Right lobe of liver (tissue), 6 donors: ENCODE results near the gene TMEM222. TPM values are rescaled to one million over a fixed set of nuclear protein-coding genes. Genes with fewer than 3 reads are reported as not detected.

Experiments used
- ATAC-seq, 4 donors: fragments of 200-7000 bp; cut with Tn5 transposase; one replicate each; pipeline ENCODE4 v1.9.1; 2020; ENCODE audit warnings: mild to moderate bottlenecking in 4 of 4, moderate library complexity in 4 of 4
- DNase-seq, 3 donors: peaks; one replicate each; pipeline ENCODE4 v3.0.0-alpha.2; 2020
- H3K27ac ChIP-seq, 3 donors: fragments of 200-600 bp; one replicate each; pipeline ENCODE4 v1.8.0; 2022
- H3K27me3 ChIP-seq, 2 donors: fragments of 200-600 bp; one replicate each; pipeline ENCODE4 v1.8.0; 2022
- H3K36me3 ChIP-seq, 4 donors: fragments of 200-600 bp; sonication (generic) in 1 of 4; one replicate each; pipeline versions ENCODE4 v1.5.1 to v1.8.0; 2017 to 2022; ENCODE audit warnings: control low read depth in 1 of 4
- H3K4me1 ChIP-seq, 4 donors: fragments of 200-600 bp; sonication (generic) in 1 of 4; one replicate each; pipeline versions ENCODE4 v1.5.1 to v1.8.0; 2017 to 2022; ENCODE audit warnings: control low read depth in 1 of 4
- H3K4me3 ChIP-seq, 3 donors: fragments of 200-600 bp; one replicate each; pipeline ENCODE4 v1.8.0; 2022
- H3K9me3 ChIP-seq, 4 donors: fragments of 200-600 bp; sonication (generic) in 1 of 4; one replicate each; pipeline versions ENCODE4 v1.5.1 to v1.8.0; 2017 to 2022; ENCODE audit warnings: control low read depth in 1 of 4
- CTCF ChIP-seq, 4 donors: fragments of 200-600 bp in 3 of 4; fragments of 450-650 bp in 1 of 4; IDR thresholded peaks; one replicate each; pipeline versions ENCODE4 v1.5.1 to v1.8.0; 2016 to 2022; ENCODE audit warnings: antibody characterized with exemption in 4 of 4, mild to moderate bottlenecking in 2 of 4
- POLR2A ChIP-seq: fragments of 450-650 bp; IDR thresholded peaks from one replicate; pipeline ENCODE4 v1.6.1; 2017; ENCODE audit warnings: antibody characterized with exemption, mild to moderate bottlenecking
- WGBS: methylation state at CpG from one replicate; pipeline ENCODE4 v1.1.6; 2018; ENCODE audit warnings: low coverage, low lambda C conversion rate; ENCODE audit not compliant: insufficient coverage; ENCODE audit errors: missing lambda C conversion rate; 5-methylcytosine and 5-hydroxymethylcytosine counted together
- intact Hi-C, 2 donors: fragments of 100-400 bp; cut with DNase I; formaldehyde crosslinking; loops; one replicate each; pipeline versions ENCODE4 v1.11.2 to v1.14.1; 2022
- total RNA-seq, 6 experiments: library from RNA; depleted of rRNA in 2 of 6; stranded (reverse); fragments of >200 nt in 2 of 6; fragmentation: NEBNext Ultra II Directional in 3 of 6; extraction: Animal tissue kit (Norgen Biotek cat#: 25700) in 3 of 6; gene quantifications; one replicate each; pipeline versions ENCODE4 v1.1.0 to v1.2.4, GENCODE V29; 2016 to 2023
- donor health status: DM: no; HTN: yes; CAD: no.
- donor health status: DM: no; HTN: no; CAD: no.
- donor health status: DM: no; HTN: no; CAD: no.
- donor health status: DM: no; HTN: yes; CAD: no.
- donor health status: DM: no; HTN: yes; CAD: no.

Gene TMEM222
- total RNA-seq, 6 experiments from 2014 or later = 15.1 to 22.6 (median 19.1) TPM

- TF ChIP-seq POLR2A (no peak), CTCF (IDR thresholded peaks at IDR 0.05) (no peak)
- no peaks in the 10 kb centered on the region for H3K27me3 ChIP-seq
- H3K4me3 ChIP-seq = no peak overlapping the region
- H3K36me3 ChIP-seq = peaks cover 0 to 2% (median 0%) of the 10 kb centered on the region in 4 donors
- DNase-seq = no peak
- no CpG with 5 or more reads among the region's 8 CpGs for WGBS
- intact Hi-C loops = no loop called here
- H3K4me1 ChIP-seq = peaks cover 0 to 20% (median 4%) of the 10 kb centered on the region in 4 donors
- no peak for ATAC-seq
- H3K9me3 ChIP-seq = no peaks in the 10 kb centered on the region
- no peak overlapping the region for H3K27ac ChIP-seq
These were observed 39.6 kb downstream of the TMEM222 start for GRCh38 chr1:27361553-27361952.

GRCh38 chr1:27363766-27364695, 42.1 kb downstream of the TMEM222 start:
- no peak overlapping the region for H3K4me3 ChIP-seq
- no peak for DNase-seq
- peaks cover 0 to 22% (median 0%) of the 10 kb centered on the region in 4 donors for H3K4me1 ChIP-seq
- H3K36me3 ChIP-seq = peaks cover 0 to 2% (median 0%) of the 10 kb centered on the region in 4 donors
- ATAC-seq = no peak
- H3K27ac ChIP-seq = no peak overlapping the region
- intact Hi-C loops = no loop called here
- 86% methylated on average over 6 of the region's 26 CpGs for WGBS
- no peaks in the 10 kb centered on the region for H3K9me3 ChIP-seq
- TF ChIP-seq CTCF (IDR thresholded peaks at IDR 0.05) = no peak
- TF ChIP-seq POLR2A = no peak
- no peaks in the 10 kb centered on the region for H3K27me3 ChIP-seq

- Histone ChIP-seq H3K4me3 (peak overlapping the region in 2 of 3 donors; percentile 7 to 74), H3K27ac (no peak overlapping the region), H3K27me3 (no peaks in the 10 kb centered on the region), H3K36me3 (peaks cover 0 to 2% (median 0%) of the 10 kb centered on the region in 4 donors), H3K9me3 (no peaks in the 10 kb centered on the region), H3K4me1 (peaks cover 0 to 22% (median 0%) of the 10 kb centered on the region in 4 donors)
- DNase-seq (no peak), ATAC-seq (no peak)
- 0% methylated on average over 1 of the region's 11 CpGs for WGBS
- intact Hi-C loops = no loop called here
- TF ChIP-seq POLR2A (no peak), CTCF (IDR thresholded peaks at IDR 0.05) (no peak)
These were observed 42.9 kb downstream of the TMEM222 start for GRCh38 chr1:27364696-27365371.

GRCh38 chr1:27365372-27366112, 43.6 kb downstream of the TMEM222 start:
- H3K27ac ChIP-seq = peak overlapping the region; percentile 59 to 96 (median 76)
- H3K9me3 ChIP-seq = no peaks in the 10 kb centered on the region
- peaks cover 0 to 2% (median 0%) of the 10 kb centered on the region in 4 donors for H3K36me3 ChIP-seq
- intact Hi-C loops = no loop called here
- no peaks in the 10 kb centered on the region for H3K27me3 ChIP-seq
- TF ChIP-seq CTCF (IDR thresholded peaks at IDR 0.05) (no peak), POLR2A (peak; percentile 46)
- H3K4me1 ChIP-seq = peaks cover 0 to 22% (median 0%) of the 10 kb centered on the region in 4 donors
- H3K4me3 ChIP-seq = peak overlapping the region; percentile 56 to 74 (median 68)
- 3% methylated on average over 21 of the region's 40 CpGs for WGBS
- peak; percentile 76 to 81 (median 79) for ATAC-seq
- peak; percentile 88 to 90 (median 88) for DNase-seq
